Measurements from ENCODE around the gene FBXO27.

DNA sequence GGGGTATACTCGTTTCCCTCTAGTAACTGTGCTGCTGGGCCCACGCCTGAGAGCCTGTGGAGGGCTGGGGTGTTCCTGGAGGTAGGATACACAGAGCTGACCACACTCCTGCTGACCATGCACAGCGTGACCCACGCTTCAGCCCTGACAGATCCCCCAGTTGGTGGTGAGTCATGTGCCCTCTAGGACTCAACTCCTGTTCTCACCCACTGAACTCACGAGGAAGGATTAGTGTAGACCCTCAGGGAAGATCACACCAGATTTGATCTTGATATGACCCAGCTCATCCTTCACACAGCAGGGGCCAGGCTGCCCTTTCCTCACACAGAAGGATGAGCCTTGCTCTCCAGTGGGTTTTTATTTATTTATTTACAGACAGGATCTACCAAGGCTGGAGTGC lies 38.5 kb upstream of the FBXO27 start:
- TF ChIP-seq, protein P1, sequence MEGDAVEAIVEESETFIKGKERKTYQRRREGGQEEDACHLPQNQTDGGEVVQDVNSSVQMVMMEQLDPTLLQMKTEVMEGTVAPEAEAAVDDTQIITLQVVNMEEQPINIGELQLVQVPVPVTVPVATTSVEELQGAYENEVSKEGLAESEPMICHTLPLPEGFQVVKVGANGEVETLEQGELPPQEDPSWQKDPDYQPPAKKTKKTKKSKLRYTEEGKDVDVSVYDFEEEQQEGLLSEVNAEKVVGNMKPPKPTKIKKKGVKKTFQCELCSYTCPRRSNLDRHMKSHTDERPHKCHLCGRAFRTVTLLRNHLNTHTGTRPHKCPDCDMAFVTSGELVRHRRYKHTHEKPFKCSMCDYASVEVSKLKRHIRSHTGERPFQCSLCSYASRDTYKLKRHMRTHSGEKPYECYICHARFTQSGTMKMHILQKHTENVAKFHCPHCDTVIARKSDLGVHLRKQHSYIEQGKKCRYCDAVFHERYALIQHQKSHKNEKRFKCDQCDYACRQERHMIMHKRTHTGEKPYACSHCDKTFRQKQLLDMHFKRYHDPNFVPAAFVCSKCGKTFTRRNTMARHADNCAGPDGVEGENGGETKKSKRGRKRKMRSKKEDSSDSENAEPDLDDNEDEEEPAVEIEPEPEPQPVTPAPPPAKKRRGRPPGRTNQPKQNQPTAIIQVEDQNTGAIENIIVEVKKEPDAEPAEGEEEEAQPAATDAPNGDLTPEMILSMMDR (IDR thresholded peaks at IDR 0.05; ENCODE audit: low read depth, low read length): no peak
- no peak for TF ChIP-seq EZH2phosphoT487 (IDR thresholded peaks at IDR 0.05; ENCODE audit: low read depth)
